Ascending aorta (tissue), 2 donors: ENCODE measurements around the gene USP17L24. TPM values are rescaled to one million over a fixed set of nuclear protein-coding genes. Genes with fewer than 3 reads are reported as not detected.
"Not testable (repeated sequence)": the region's sequence is repeated elsewhere in the genome, so short reads cannot be mapped to it uniquely, and the experiment has no call there.

Experiments
- DNase-seq, 2 donors: peaks; one replicate each; pipeline ENCODE4 v3.0.0-alpha.2; 2019; ENCODE audit warnings: low spot score in 2 of 2
- H3K27ac ChIP-seq, 2 donors: fragments of 200-600 bp; sonication (generic); one replicate each; pipeline ENCODE4 v1.5.1; 2016 to 2017; ENCODE audit warnings: mild to moderate bottlenecking in 1 of 2
- H3K27me3 ChIP-seq: fragments of 200-600 bp; sonication (generic); one replicate; pipeline ENCODE4 v1.5.1; 2017
- H3K36me3 ChIP-seq, 2 donors: fragments of 200-600 bp; sonication (generic); one replicate each; pipeline ENCODE4 v1.5.1; 2016
- H3K4me1 ChIP-seq, 2 donors: fragments of 200-600 bp; sonication (generic); one replicate each; pipeline ENCODE4 v1.5.1; 2016 to 2017; ENCODE audit warnings: mild to moderate bottlenecking in 1 of 2
- H3K4me3 ChIP-seq, 2 donors: fragments of 200-600 bp; sonication (generic); one replicate each; pipeline ENCODE4 v1.5.1; 2016 to 2017; ENCODE audit warnings: mild to moderate bottlenecking in 1 of 2
- H3K9me3 ChIP-seq, 2 donors: fragments of 200-600 bp; sonication (generic); one replicate each; pipeline ENCODE4 v1.5.1; 2016
- intact Hi-C: fragments of 100-400 bp; cut with DNase I; formaldehyde crosslinking; loops from one replicate; pipeline ENCODE4 v1.15.1; 2023
- total RNA-seq: library from RNA; depleted of rRNA; stranded (reverse); fragments of >200 nt; gene quantifications from one replicate; pipeline ENCODE4 v1.1.0, GENCODE V29; 2016

The USP17L24 gene, protein sequence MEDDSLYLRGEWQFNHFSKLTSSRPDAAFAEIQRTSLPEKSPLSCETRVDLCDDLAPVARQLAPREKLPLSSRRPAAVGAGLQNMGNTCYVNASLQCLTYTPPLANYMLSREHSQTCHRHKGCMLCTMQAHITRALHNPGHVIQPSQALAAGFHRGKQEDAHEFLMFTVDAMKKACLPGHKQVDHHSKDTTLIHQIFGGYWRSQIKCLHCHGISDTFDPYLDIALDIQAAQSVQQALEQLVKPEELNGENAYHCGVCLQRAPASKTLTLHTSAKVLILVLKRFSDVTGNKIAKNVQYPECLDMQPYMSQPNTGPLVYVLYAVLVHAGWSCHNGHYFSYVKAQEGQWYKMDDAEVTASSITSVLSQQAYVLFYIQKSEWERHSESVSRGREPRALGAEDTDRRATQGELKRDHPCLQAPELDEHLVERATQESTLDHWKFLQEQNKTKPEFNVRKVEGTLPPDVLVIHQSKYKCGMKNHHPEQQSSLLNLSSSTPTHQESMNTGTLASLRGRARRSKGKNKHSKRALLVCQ
- total RNA-seq: not detected

DNA sequence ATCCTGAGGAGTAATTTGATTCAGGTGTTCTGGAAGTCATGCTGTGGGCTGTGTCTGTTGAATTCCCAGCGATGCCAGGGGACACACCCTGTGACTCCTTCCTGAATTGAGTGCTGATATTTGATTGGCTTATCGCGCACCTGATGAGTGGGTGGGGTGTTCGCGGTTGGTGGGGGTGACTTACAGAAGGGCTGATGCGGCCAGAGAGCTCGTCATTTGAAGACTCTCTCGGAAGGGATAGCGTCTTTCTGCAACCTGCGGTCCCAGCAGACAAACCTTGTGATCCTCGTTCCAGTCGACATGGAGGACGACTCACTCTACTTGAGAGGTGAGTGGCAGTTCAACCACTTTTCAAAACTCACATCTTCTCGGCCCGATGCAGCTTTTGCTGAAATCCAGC, at the start of gene USP17L24:
USP17L24 (plus strand) TSS at position 301 of the 400 bp plus-strand sequence; CDS start at position 301, 0 bp downstream.
- intact Hi-C loops, H3K36me3 ChIP-seq: not testable (repeated sequence)

GRCh38 chr4:9324191-9324590, 774 bp upstream of the USP17L24 start:
- H3K9me3 ChIP-seq, H3K4me1 ChIP-seq, DNase-seq, intact Hi-C loops, H3K4me3 ChIP-seq, H3K27me3 ChIP-seq, H3K36me3 ChIP-seq, H3K27ac ChIP-seq: not testable (repeated sequence)

More for the DNA sequence above, at the start of gene USP17L24:
- not testable (repeated sequence) for DNase-seq, H3K4me1 ChIP-seq, H3K9me3 ChIP-seq, H3K27ac ChIP-seq, H3K4me3 ChIP-seq, H3K27me3 ChIP-seq

DNA sequence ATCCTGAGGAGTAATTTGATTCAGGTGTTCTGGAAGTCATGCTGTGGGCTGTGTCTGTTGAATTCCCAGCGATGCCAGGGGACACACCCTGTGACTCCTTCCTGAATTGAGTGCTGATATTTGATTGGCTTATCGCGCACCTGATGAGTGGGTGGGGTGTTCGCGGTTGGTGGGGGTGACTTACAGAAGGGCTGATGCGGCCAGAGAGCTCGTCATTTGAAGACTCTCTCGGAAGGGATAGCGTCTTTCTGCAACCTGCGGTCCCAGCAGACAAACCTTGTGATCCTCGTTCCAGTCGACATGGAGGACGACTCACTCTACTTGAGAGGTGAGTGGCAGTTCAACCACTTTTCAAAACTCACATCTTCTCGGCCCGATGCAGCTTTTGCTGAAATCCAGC, 4.6 kb downstream of the USP17L24 start, which contains the start of gene USP17L25:
USP17L25 (plus strand) TSS at position 301 of the 400 bp plus-strand sequence; CDS start at position 301, 0 bp downstream.
- H3K36me3 ChIP-seq, DNase-seq, H3K27ac ChIP-seq, H3K27me3 ChIP-seq, intact Hi-C loops, H3K4me1 ChIP-seq, H3K9me3 ChIP-seq, H3K4me3 ChIP-seq: not testable (repeated sequence)

DNA sequence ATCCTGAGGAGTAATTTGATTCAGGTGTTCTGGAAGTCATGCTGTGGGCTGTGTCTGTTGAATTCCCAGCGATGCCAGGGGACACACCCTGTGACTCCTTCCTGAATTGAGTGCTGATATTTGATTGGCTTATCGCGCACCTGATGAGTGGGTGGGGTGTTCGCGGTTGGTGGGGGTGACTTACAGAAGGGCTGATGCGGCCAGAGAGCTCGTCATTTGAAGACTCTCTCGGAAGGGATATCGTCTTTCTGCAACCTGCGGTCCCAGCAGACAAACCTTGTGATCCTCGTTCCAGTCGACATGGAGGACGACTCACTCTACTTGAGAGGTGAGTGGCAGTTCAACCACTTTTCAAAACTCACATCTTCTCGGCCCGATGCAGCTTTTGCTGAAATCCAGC, 9.4 kb downstream of the USP17L24 start, which contains the start of gene USP17L26:
USP17L26 (plus strand) TSS at position 301 of the 400 bp plus-strand sequence; CDS start at position 301, 0 bp downstream.
- H3K9me3 ChIP-seq, H3K4me1 ChIP-seq, DNase-seq, H3K36me3 ChIP-seq, H3K27ac ChIP-seq, H3K27me3 ChIP-seq, H3K4me3 ChIP-seq, intact Hi-C loops: not testable (repeated sequence)

DNA sequence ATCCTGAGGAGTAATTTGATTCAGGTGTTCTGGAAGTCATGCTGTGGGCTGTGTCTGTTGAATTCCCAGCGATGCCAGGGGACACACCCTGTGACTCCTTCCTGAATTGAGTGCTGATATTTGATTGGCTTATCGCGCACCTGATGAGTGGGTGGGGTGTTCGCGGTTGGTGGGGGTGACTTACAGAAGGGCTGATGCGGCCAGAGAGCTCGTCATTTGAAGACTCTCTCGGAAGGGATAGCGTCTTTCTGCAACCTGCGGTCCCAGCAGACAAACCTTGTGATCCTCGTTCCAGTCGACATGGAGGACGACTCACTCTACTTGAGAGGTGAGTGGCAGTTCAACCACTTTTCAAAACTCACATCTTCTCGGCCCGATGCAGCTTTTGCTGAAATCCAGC, 14.1 kb downstream of the USP17L24 start, which contains the start of gene USP17L5:
USP17L5 (plus strand) TSS at position 301 of the 400 bp plus-strand sequence; CDS start at position 301, 0 bp downstream.
- H3K4me1 ChIP-seq, DNase-seq, intact Hi-C loops, H3K27ac ChIP-seq, H3K36me3 ChIP-seq, H3K4me3 ChIP-seq, H3K9me3 ChIP-seq, H3K27me3 ChIP-seq: not testable (repeated sequence)

- H3K4me3 ChIP-seq, H3K4me1 ChIP-seq, H3K27me3 ChIP-seq, H3K36me3 ChIP-seq, H3K9me3 ChIP-seq, intact Hi-C loops, H3K27ac ChIP-seq, DNase-seq: not testable (repeated sequence)
These were observed 18.9 kb downstream of the USP17L24 start, which contains the start of gene USP17L27 for GRCh38 chr4:9343848-9344247. Gene USP17L27, plus strand, starts transcription at chr4:9344148. Its CDS starts 0 bp downstream, at chr4:9344148.

DNA sequence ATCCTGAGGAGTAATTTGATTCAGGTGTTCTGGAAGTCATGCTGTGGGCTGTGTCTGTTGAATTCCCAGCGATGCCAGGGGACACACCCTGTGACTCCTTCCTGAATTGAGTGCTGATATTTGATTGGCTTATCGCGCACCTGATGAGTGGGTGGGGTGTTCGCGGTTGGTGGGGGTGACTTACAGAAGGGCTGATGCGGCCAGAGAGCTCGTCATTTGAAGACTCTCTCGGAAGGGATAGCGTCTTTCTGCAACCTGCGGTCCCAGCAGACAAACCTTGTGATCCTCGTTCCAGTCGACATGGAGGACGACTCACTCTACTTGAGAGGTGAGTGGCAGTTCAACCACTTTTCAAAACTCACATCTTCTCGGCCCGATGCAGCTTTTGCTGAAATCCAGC, 23.6 kb downstream of the USP17L24 start, which contains the start of gene USP17L28:
USP17L28 (plus strand) TSS at position 301 of the 400 bp plus-strand sequence; CDS start at position 301, 0 bp downstream.
- H3K4me1 ChIP-seq, H3K9me3 ChIP-seq, intact Hi-C loops, H3K27ac ChIP-seq, H3K27me3 ChIP-seq, H3K36me3 ChIP-seq, H3K4me3 ChIP-seq, DNase-seq: not testable (repeated sequence)

DNA sequence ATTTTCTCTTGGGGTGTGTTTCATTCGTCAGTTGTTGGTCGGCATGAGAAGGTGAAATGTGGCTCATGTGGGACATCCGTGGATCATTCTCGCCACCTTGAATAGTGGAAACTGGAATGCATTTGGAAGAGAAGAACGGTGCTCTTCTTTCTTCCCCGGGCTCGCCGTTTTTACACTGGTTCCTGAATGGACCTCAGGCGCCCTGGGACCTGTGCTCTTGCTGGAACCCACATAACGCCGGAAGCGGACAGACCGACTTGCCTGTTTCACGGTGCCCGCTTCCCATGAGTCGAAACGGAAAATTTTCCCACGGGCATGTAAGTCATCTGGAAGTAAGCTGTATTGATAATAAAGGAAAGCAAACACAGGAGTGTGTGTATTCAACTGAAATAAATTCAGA, 25.9 kb downstream of the USP17L24 start:
- H3K27me3 ChIP-seq, H3K27ac ChIP-seq, H3K9me3 ChIP-seq, H3K36me3 ChIP-seq, intact Hi-C loops, H3K4me3 ChIP-seq, DNase-seq, H3K4me1 ChIP-seq: not testable (repeated sequence)

DNA sequence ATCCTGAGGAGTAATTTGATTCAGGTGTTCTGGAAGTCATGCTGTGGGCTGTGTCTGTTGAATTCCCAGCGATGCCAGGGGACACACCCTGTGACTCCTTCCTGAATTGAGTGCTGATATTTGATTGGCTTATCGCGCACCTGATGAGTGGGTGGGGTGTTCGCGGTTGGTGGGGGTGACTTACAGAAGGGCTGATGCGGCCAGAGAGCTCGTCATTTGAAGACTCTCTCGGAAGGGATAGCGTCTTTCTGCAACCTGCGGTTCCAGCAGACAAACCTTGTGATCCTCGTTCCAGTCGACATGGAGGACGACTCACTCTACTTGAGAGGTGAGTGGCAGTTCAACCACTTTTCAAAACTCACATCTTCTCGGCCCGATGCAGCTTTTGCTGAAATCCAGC, 28.4 kb downstream of the USP17L24 start, which contains the start of gene USP17L29:
USP17L29 (plus strand) TSS at position 301 of the 400 bp plus-strand sequence; CDS start at position 301, 0 bp downstream.
- H3K9me3 ChIP-seq, intact Hi-C loops, H3K27me3 ChIP-seq, H3K4me1 ChIP-seq, H3K4me3 ChIP-seq, H3K36me3 ChIP-seq, H3K27ac ChIP-seq, DNase-seq: not testable (repeated sequence)

DNA sequence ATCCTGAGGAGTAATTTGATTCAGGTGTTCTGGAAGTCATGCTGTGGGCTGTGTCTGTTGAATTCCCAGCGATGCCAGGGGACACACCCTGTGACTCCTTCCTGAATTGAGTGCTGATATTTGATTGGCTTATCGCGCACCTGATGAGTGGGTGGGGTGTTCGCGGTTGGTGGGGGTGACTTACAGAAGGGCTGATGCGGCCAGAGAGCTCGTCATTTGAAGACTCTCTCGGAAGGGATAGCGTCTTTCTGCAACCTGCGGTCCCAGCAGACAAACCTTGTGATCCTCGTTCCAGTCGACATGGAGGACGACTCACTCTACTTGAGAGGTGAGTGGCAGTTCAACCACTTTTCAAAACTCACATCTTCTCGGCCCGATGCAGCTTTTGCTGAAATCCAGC, 37.9 kb downstream of the USP17L24 start, which contains the start of gene USP17L30:
USP17L30 (plus strand) TSS at position 301 of the 400 bp plus-strand sequence; CDS start at position 301, 0 bp downstream.
- H3K9me3 ChIP-seq, DNase-seq, intact Hi-C loops, H3K27ac ChIP-seq, H3K4me1 ChIP-seq, H3K4me3 ChIP-seq, H3K27me3 ChIP-seq, H3K36me3 ChIP-seq: not testable (repeated sequence)

Other genes with a start within 250 kb of the USP17L24 start
- gene FAM90A26, start 154.8 kb upstream of the USP17L24 start, total RNA-seq: not detected
- gene USP17L10, start 114.5 kb upstream of the USP17L24 start, total RNA-seq: not detected
- not detected for gene USP17L11, start 109.8 kb upstream of the USP17L24 start, total RNA-seq
- gene USP17L12, start 105.0 kb upstream of the USP17L24 start, total RNA-seq: not detected
- not detected for gene USP17L13, start 100.3 kb upstream of the USP17L24 start, total RNA-seq
- gene USP17L15, start 90.8 kb upstream of the USP17L24 start, total RNA-seq: not detected
- gene USP17L17, start 81.3 kb upstream of the USP17L24 start, total RNA-seq: not detected
- not detected for gene USP17L18, start 76.5 kb upstream of the USP17L24 start, total RNA-seq
- gene USP17L19, start 71.8 kb upstream of the USP17L24 start, total RNA-seq: not detected
- not detected for gene USP17L20, start 67.0 kb upstream of the USP17L24 start, total RNA-seq
- not detected for gene USP17L21, start 62.3 kb upstream of the USP17L24 start, total RNA-seq
- gene USP17L22, start 57.5 kb upstream of the USP17L24 start, total RNA-seq: not detected
- gene USP17L25, start 4.7 kb downstream of the USP17L24 start, total RNA-seq: not detected
- gene USP17L26, start 9.5 kb downstream of the USP17L24 start, total RNA-seq: not detected
- not detected for gene USP17L5, start 14.2 kb downstream of the USP17L24 start, total RNA-seq
- gene USP17L27, start 19.0 kb downstream of the USP17L24 start, total RNA-seq: not detected
- gene USP17L28, start 23.7 kb downstream of the USP17L24 start, total RNA-seq: not detected
- gene USP17L29, start 28.5 kb downstream of the USP17L24 start, total RNA-seq: not detected
- gene USP17L30, start 38.0 kb downstream of the USP17L24 start, total RNA-seq: not detected
- not detected for gene DEFB131A, start 119.2 kb downstream of the USP17L24 start, total RNA-seq